ENCODE measurements around the gene CLN6.

CLN6 gene

GRCh38 chr15:68187559-68187958 is 42.0 kb downstream of the CLN6 start:
- TF ChIP-seq, protein P1, sequence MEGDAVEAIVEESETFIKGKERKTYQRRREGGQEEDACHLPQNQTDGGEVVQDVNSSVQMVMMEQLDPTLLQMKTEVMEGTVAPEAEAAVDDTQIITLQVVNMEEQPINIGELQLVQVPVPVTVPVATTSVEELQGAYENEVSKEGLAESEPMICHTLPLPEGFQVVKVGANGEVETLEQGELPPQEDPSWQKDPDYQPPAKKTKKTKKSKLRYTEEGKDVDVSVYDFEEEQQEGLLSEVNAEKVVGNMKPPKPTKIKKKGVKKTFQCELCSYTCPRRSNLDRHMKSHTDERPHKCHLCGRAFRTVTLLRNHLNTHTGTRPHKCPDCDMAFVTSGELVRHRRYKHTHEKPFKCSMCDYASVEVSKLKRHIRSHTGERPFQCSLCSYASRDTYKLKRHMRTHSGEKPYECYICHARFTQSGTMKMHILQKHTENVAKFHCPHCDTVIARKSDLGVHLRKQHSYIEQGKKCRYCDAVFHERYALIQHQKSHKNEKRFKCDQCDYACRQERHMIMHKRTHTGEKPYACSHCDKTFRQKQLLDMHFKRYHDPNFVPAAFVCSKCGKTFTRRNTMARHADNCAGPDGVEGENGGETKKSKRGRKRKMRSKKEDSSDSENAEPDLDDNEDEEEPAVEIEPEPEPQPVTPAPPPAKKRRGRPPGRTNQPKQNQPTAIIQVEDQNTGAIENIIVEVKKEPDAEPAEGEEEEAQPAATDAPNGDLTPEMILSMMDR (IDR thresholded peaks at IDR 0.05) = no peak
- no peak overlapping the region for H3K27ac ChIP-seq
- peak overlapping the region; percentile 20 for H3K4me2 ChIP-seq (ENCODE audit: low read length)
- H3K79me2 ChIP-seq = no peaks in the 10 kb centered on the region
- H2AFZ ChIP-seq = no peak overlapping the region
- no peak overlapping the region for H3K4me3 ChIP-seq (ENCODE audit: low read depth, low read length)
- H3K27me3 ChIP-seq (ENCODE audit: control insufficient read depth, insufficient read depth, low read length) = no peaks in the 10 kb centered on the region
- H3K9me3 ChIP-seq (ENCODE audit: control insufficient read depth, low read length) = no peaks in the 10 kb centered on the region
- H3K36me3 ChIP-seq (ENCODE audit: control insufficient read depth, insufficient read depth, low read length) = no peaks in the 10 kb centered on the region
- H3K9ac ChIP-seq = no peak overlapping the region
- H3K4me1 ChIP-seq = no peaks in the 10 kb centered on the region

DNA sequence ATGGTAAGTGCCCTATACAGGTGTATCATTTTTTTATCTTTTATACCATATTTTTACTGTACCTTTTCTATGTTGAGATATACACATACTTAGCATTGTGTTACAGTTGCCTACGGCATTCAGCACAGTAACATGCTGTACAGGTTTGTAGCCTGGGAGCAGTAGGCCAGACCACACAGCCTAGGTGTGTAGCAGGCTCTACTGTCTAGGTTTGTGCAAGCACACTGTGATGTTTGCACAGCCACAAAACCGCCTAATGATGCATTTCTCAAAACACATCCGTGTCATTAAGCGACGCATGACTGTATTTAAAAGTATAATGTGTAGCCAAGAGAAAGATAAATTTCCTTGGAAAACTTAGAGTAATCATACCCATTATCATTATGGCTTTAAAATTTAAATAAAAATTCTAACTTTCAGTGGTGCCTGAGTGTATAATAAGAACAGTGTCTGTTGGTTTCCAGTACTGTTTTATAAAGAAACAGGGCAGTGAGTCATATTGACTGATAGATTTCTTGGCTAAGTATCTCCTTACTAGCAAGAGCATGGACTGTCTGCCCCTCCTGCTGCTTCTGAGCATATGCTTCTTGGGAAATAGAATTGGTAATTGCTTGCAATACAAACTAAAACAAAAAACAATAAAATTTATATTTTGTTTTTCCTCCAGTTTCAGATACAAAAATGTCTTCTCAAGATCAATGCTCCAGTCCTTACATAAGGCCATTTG is 42.7 kb downstream of the CLN6 start:
- H3K27ac ChIP-seq = no peak overlapping the region
- H3K9ac ChIP-seq = no peak overlapping the region
- no peak overlapping the region for H3K4me3 ChIP-seq (ENCODE audit: low read depth, low read length)
- no peaks in the 10 kb centered on the region for H3K36me3 ChIP-seq (ENCODE audit: control insufficient read depth, insufficient read depth, low read length)
- H3K79me2 ChIP-seq = no peaks in the 10 kb centered on the region
- no peak overlapping the region for H3K4me2 ChIP-seq (ENCODE audit: low read length)
- TF ChIP-seq, protein P1 (IDR thresholded peaks at IDR 0.05) = no peak
- no peaks in the 10 kb centered on the region for H3K9me3 ChIP-seq (ENCODE audit: control insufficient read depth, low read length)
- H3K27me3 ChIP-seq (ENCODE audit: control insufficient read depth, insufficient read depth, low read length) = no peaks in the 10 kb centered on the region
- no peaks in the 10 kb centered on the region for H3K4me1 ChIP-seq
- H2AFZ ChIP-seq = no peak overlapping the region

GRCh38 chr15:68184616-68185480 is 44.7 kb downstream of the CLN6 start:
- no peak overlapping the region for H3K9ac ChIP-seq
- H3K4me2 ChIP-seq (ENCODE audit: low read length) = no peak overlapping the region
- no peak overlapping the region for H3K4me3 ChIP-seq (ENCODE audit: low read depth, low read length)
- TF ChIP-seq, protein P1 (IDR thresholded peaks at IDR 0.05) = no peak
- H3K36me3 ChIP-seq (ENCODE audit: control insufficient read depth, insufficient read depth, low read length) = no peaks in the 10 kb centered on the region
- H3K79me2 ChIP-seq = no peaks in the 10 kb centered on the region
- H2AFZ ChIP-seq = no peak overlapping the region
- no peak overlapping the region for H3K27ac ChIP-seq
- no peaks in the 10 kb centered on the region for H3K27me3 ChIP-seq (ENCODE audit: control insufficient read depth, insufficient read depth, low read length)
- H3K4me1 ChIP-seq = no peaks in the 10 kb centered on the region
- no peaks in the 10 kb centered on the region for H3K9me3 ChIP-seq (ENCODE audit: control insufficient read depth, low read length)

DNA sequence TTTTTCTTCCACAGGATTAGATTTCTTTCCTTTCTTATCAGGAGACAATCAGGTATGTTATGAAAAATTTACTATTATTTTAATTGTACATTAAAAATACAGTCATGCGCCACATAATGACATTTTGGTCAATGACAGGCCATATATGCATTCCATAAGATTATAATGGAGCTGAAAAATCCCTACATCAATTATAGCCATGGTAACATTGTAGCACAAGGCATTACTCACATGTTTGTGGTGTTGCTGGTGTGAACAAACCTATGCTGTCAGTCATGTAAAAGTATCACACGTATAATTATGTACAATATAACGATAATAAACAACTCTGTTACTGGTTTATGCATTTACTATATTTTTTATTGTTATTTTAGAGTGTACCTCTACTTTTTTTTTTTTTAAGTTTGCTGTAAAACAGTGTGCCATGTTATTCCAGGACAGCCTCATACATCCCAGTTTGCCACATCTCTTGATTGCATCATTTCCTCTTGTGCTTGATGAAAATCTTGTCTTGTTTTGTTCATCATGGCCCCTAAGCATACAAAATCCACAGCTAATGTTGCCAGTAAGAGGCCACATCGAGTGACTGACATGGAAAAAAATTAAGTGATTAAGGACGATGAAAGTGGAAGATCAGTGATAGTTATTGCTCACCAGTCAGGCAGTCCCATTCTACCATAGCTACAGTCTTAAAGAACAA is 45.8 kb downstream of the CLN6 start:
- Histone ChIP-seq H3K4me2 (ENCODE audit: low read length) (no peak overlapping the region), H3K9ac (no peak overlapping the region), H2AFZ (no peak overlapping the region), H3K79me2 (no peaks in the 10 kb centered on the region), H3K27me3 (ENCODE audit: control insufficient read depth, insufficient read depth, low read length) (no peaks in the 10 kb centered on the region), H3K27ac (no peak overlapping the region), H3K4me3 (ENCODE audit: low read depth, low read length) (no peak overlapping the region), H3K36me3 (ENCODE audit: control insufficient read depth, insufficient read depth, low read length) (no peaks in the 10 kb centered on the region), H3K9me3 (ENCODE audit: control insufficient read depth, low read length) (no peaks in the 10 kb centered on the region), H3K4me1 (no peaks in the 10 kb centered on the region)
- TF ChIP-seq, protein P1 (IDR thresholded peaks at IDR 0.05) = no peak

Measured in parathyroid adenoma (tissue), 2 donors.